HG03460 (cell line): ENCODE measurements around the gene IKZF4.
"Not testable (repeated sequence)": the region's sequence is repeated elsewhere in the genome, so short reads cannot be mapped to it uniquely, and the experiment has no call there.

Experiments
- ATAC-seq: cut with Tn5 transposase; IDR thresholded peaks from one replicate; pipeline ENCODE4 v1.9.1; 2021; ENCODE audit not compliant: unreplicated experiment

The IKZF4 gene

DNA sequence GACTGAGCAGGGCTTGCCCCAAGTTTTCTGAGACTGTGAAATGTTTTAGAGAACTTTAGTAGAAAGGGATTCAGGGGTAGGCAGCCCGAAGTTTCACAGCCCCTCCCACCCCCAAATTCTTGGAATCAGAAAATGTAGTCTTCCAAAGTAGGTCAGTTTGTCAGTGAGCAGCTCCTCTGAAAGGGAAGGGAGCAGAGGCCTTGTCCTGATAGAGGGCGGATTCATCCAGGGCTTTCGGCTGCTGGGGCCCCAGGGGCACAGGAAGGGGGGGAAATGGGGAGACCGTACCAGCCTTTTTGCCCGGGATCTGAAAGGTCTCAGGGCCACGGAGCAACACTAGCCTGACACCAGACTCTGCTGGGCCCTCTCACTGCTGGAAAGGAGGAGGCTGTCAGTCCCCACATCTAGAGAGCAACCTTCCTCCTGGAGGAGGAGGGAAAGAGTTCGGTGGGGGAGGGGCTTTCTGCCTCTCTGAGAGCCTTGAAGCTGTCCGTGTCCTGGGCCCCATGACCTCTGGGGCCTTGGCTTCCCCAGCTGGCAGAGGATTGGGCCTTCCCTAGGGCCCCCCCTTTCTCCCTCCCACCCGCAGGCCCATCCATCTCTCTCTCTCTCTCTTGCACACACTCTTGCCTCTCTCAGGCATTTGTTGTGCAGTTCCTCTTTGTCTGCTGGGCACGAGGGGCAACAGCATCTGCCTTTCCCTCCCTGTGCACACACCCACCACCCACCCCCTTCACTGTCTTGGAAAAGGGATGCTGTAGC lies at the start of gene IKZF4:
IKZF4 (plus strand) TSS at position 621 of the 762 bp plus-strand sequence. CDS start 451 bp downstream, outside the sequence.
- ATAC-seq, result no peak

DNA sequence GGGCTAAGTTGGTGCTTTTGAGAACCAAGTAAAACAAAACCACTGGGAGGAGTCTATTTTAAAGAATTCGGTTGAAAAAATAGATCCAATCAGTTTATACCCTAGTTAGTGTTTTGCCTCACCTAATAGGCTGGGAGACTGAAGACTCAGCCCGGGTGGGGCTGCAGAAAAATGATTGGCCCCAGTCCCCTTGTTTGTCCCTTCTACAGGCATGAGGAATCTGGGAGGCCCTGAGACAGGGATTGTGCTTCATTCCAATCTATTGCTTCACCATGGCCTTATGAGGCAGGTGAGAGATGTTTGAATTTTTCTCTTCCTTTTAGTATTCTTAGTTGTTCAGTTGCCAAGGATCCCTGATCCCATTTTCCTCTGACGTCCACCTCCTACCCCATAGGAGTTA lies 48.8 kb upstream of the IKZF4 start:
- no peak for ATAC-seq

DNA sequence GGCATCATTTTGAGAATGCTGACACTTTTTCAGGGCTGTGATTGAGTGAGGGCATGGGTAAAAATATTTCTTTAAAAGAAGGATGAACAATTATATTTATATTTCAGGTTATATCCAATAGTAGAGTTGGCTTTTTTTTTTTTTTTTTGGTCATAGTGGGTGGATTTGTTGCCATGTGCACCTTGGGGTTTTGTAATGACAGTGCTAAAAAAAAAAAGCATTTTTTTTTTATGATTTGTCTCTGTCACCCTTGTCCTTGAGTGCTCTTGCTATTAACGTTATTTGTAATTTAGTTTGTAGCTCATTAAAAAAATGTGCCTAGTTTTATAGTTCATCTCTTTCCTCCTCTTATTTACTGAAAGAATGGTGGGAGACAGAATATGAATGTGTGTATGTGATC lies 48.4 kb upstream of the IKZF4 start:
- ATAC-seq, result no peak

- no peak for ATAC-seq
Measured at GRCh38 chr12:55972911-55973598, 47.8 kb upstream of the IKZF4 start.

GRCh38 chr12:55973599-55974307 lies 47.1 kb upstream of the IKZF4 start, which contains the start of gene RAB5B:
Gene RAB5B (plus strand): TSS chr12:55974078. CDS start chr12:55986961, 12,883 bp downstream.
- peak; percentile 92 for ATAC-seq

GRCh38 chr12:55974308-55974730 lies 46.5 kb upstream of the IKZF4 start:
- ATAC-seq, result peak; percentile 19

- ATAC-seq, result no peak
Measured at GRCh38 chr12:55978393-55978792, 42.5 kb upstream of the IKZF4 start.

- ATAC-seq, result no peak
Measured at GRCh38 chr12:55979069-55979468, 41.8 kb upstream of the IKZF4 start.

GRCh38 chr12:55981882-55982281 lies 39.0 kb upstream of the IKZF4 start:
- not testable (repeated sequence) for ATAC-seq

- ATAC-seq, result peak; percentile 95
Measured at GRCh38 chr12:55982319-55982936, 38.4 kb upstream of the IKZF4 start.

DNA sequence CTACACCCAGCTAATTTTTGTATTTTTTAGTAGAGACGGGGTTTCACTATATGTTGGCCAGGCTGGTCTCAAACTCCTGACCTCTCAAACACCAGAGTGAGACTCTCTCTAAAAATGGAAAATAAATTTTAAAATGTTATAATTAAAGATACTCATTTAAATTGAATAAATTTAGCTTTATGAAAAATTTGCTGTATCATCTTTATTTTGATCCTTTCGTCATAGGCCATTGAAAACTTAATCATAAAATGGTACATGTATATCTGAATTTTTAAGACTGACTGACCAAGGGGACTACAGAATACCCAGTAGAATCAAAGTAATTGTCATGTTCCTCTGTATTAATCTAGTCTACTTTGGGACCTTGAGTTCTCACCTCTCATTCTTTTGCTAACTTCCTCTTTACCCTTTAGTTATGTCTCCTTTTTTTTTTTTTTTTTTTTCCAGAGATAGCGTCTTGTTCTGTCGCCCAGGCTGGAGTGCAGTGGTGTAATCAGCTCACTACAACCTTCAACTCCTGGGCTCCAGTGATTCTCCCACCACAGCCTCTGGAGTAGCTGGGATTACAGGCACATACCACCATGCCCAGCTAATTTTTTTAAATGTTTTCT lies 37.5 kb upstream of the IKZF4 start:
- no peak for ATAC-seq

DNA sequence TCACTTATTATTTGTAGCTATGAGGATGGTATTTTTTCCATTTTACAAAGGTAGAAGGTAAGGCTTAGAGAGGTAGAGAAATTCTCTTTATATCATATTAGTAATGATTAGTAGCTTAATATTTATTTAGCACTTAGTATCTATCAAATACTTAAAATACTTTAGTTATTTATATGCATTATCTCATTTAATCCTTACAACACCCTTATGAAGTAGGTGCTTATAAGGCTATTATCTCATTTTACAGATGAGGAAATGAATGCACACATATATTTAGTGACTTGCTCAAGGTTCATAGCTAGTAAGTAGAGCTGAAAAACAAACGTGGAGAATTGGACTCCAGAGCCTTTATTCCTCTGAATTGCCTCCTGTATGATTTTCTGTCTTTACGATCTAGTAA lies 36.0 kb upstream of the IKZF4 start:
- no peak for ATAC-seq

GRCh38 chr12:55985341-55985740 lies 35.5 kb upstream of the IKZF4 start:
- ATAC-seq, result no peak

- not testable (repeated sequence) for ATAC-seq
Measured at GRCh38 chr12:55985976-55986375, 34.9 kb upstream of the IKZF4 start.

DNA sequence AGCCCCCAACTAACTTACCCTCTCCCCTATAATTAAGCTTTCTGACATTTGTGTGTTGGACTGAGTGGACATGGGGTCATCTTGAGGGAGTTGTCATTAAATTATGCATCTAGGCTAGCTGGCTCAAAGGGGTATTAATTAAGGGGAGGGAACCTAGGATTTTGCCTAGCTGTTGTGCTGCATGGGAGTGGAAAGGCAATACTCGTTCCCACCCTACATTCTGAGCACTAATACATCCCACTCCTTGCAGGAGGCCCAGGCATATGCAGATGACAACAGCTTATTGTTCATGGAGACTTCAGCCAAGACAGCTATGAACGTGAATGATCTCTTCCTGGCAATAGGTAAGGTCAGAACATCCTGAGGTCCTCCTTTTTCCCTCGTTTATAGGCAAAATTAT lies 29.7 kb upstream of the IKZF4 start:
- no peak for ATAC-seq

GRCh38 chr12:55993230-55993853 lies 27.5 kb upstream of the IKZF4 start:
- no peak for ATAC-seq

- ATAC-seq, result no peak
Measured at GRCh38 chr12:55995366-55995765, 25.5 kb upstream of the IKZF4 start.

GRCh38 chr12:55996201-55996714 lies 24.6 kb upstream of the IKZF4 start:
- no peak for ATAC-seq

DNA sequence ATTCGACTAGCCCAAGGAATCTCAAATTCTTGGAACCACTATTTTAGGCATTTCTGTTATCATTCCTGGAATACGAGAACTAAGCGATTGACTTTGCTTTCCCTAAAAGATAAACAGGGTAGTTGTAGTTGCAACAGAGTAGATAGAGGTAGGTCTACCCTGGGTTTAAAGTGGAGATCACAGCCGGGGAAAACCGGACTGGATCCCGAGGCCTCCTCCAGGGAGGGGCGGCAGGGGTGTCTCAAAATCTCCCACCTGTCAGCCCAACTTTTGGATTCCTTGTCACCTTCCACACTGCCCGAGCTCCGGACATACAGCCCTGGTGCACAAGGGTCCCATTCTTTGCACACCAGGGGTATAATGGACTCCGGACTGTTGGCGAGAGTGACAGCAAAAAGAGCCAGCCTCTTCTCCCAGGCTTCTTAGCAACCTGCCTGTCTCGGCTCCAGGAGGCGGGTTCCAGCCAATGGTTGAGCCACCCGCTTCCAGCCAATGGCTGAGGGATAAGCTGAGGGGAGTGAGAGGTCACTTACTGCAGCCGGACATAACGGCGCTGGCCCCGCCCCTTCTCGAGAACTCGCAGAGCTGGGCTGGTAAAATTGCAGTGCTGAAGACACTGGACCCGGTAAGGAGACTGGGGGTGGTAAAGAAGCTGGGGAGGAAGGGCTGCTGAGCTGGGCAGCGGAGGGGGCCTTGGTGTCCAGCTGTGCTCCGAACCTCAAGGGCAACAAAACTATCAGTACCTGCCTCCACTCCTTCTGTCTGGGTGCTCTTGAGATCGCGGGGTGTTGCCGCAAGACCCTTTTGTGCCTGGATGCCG lies 23.9 kb upstream of the IKZF4 start, which contains the start of gene SUOX:
SUOX (plus strand) TSS at position 562 of the 820 bp plus-strand sequence. CDS start 4,946 bp downstream, outside the sequence.
- ATAC-seq, result peak; percentile 99
